Activated T-cell treated with anti-CD3 and anti-CD28 coated beads for 24 hours (primary cell): ENCODE measurements around the gene MATN1.
"Not testable (repeated sequence)": the region's sequence is repeated elsewhere in the genome, so short reads cannot be mapped to it uniquely, and the experiment has no call there.

Source experiments
- DNase-seq: peaks from one replicate; pipeline ENCODE4 v3.0.0-alpha.2; 2020; ENCODE audit warnings: low read depth

The MATN1 gene, protein sequence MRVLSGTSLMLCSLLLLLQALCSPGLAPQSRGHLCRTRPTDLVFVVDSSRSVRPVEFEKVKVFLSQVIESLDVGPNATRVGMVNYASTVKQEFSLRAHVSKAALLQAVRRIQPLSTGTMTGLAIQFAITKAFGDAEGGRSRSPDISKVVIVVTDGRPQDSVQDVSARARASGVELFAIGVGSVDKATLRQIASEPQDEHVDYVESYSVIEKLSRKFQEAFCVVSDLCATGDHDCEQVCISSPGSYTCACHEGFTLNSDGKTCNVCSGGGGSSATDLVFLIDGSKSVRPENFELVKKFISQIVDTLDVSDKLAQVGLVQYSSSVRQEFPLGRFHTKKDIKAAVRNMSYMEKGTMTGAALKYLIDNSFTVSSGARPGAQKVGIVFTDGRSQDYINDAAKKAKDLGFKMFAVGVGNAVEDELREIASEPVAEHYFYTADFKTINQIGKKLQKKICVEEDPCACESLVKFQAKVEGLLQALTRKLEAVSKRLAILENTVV

DNA sequence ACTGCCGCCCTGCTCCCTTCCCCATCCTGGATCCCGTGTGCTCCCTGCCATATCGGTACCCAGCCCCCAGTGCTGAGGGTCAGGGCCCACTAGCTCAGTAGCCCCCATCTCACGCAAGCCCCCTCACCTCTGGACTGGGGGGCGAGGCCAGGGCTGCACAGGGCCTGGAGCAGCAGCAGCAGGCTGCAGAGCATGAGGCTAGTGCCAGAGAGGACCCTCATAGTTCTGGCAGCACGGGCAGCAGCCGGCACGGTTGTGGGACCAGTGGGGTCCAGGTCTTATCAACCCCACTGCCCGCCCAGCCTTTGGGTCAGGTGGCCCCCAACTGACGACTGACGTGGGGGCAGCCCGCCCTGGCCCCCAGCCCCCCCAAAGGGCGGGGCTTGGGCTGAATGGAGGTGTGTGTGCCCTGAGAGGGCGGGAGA, at the start of gene MATN1:
Gene MATN1 (minus strand): TSS at position 255 of the 425 bp plus-strand sequence. CDS start 34 bp downstream, at position 221.
- DNase-seq, result no peak

DNA sequence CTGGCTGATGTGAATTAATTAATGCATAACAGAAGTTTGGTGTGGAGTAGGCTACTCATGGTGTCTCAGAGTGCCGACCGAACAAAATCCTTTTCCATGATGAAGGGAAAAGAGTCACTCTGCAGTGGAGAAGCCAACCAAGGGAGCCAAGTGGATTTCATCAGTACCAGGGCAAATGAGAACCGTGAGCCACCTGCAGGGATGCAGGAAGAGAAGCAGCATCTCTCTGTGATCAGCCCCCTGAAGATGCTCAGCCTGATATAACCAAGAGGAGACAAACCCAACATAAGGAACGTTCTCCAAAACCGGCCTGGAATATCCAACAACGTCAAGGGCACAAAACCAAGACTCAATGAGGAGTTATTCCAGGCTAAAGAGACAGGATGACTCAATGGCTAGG, 47.6 kb upstream of the MATN1 start:
- no peak for DNase-seq

DNA sequence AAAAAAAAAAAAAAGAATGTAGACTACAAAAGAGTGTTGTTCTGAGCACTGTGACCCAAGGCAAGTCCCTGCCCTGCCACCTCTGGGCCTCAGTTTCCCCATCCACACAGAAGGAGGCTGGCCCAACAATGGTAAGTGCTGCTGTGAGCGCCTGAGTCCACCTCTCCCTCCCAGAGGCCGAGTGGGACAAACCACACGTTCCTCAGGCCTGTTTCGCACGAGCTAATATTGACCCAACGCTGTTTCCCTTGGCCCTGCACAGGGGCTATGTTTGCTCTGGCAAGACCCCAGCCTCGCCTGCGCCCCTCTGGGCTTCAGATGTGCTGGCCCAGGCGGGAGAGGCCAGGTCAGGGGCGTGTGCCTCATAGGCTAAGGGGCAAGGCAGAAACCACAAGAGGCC, 46.8 kb upstream of the MATN1 start:
- DNase-seq, result no peak

DNA sequence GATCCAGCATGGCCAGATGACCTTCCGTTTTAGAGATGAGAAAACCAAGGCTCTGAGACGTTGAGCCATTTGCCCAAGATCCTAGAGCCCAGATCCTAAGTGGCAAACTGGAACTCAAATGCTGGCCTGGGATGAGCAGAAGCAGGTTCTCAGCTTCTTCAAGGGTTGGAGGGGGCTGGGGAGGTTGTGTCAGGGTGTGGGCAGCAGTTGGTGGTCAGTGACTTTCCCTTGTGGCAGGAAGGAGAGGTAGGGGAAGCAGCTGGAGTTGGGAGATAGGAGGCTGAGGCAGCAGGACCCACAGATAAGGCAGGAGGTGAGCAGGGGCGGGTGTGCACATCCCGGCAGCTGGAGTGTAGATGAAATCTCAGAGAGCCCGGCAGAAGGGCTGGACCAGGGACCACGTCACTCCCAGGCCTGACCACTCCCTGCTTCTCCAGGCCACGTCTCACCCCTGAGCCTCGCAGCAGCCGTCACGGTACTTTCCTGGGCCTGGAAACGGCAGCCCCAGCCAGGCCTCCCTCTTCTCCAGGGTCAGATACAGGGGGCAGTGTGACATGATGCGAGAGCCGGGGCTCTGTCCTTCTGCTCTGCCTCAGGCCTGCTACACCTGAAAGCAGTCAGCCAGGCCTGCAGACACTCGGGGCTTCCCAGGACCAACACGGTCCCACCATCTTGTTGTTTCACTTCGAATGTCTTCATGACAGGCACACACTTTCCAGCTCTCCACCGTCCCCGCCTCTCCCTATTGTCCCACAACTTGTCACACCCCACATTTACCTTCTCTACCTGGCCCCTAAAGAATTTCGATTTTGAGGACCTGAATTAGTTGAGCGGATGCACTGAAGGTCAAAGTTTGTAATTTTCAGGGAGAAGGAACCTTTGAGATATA, 45.7 kb upstream of the MATN1 start:
- DNase-seq, result no peak

DNA sequence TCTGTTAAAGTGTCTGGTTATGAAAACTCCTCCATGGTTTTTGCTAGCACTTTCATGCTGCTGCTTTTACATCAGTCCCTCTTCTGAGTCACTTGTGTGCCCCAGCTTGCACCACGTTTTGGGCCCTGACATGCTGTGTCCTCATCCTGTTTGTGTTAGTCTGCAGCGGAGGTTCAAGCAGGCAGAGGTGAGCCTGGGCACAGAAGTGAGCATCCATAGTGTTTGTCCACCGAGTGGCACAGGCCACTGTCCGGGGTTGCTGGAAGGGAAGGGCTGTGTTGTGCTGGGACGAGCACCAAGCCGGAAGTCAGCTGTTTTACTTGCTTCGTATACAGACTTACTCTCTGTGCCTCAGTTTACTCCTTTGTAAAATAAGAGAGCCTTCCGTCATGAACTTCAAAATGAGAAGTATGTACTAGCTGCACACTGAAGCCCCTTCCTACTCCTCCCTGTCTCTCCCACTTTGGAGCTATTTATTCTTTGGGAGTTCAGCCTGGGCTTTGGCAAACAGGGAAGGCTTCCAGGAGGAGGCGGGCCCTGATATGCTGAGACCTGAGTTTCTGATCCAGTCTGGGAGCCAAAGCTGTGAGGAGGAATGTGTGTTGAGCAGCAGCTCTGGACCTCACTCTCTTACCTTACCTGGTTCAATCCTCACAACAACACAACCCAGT, 44.9 kb upstream of the MATN1 start:
- DNase-seq, result no peak

DNA sequence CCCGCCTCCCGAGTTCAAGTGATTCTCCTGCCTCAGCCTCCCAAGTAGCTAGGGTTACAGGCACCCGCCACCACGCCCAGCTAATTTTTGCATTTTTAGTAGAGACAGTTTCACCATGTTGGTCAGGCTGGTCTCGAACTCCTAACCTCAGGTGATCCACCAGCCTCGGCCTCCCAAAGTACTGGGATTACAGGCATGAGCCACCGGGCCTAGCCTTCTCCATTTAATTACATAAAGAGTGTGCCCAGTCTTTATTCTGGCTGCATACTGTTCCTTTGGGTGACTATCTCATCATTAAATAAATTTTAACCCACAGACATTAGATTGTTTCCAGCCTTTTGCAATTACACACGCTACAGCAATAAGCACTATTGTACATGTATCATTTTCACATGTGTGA, 43.6 kb upstream of the MATN1 start:
- not testable (repeated sequence) for DNase-seq

DNA sequence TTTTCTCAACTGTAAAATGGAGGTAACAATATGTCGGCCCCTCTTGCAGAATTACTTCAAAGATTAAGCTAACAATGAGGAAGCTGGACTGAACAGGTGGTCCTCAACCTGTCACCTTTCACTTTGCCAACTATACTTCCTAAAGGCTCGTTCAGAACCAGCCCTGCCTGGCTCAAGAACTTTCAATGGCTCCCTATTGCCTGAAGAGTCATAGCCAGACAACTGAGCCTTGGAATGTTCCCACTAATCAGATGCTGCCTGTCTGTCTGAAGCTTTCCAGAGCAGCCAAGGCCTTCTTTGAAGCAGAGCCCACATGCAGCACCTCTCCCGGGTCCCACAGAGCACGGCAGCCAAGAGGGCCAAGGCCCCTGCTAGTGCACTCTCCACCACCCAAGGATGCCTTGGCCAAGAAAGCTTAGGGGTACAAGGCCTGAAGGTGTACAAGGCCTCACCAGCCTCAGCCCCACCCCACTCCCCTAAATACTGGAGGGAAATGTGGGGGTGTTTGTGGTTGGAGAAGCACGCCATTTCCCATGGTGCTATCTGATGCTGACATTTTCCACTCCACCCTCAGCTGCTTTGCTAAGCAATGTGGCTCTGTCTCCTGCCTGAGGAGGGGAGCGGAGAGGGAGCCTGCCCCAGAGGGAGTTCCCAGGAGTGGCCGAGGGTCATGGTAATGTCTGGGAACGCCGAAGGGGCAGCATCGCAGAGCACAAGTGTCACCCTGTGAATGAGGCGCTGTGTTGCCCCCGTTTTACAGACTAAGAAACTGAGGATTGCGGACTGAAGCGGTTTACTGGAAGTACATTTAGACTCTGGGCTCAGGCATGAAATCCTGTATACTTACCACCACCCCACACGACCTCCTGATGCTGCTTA, 42.4 kb upstream of the MATN1 start:
- no peak for DNase-seq

DNA sequence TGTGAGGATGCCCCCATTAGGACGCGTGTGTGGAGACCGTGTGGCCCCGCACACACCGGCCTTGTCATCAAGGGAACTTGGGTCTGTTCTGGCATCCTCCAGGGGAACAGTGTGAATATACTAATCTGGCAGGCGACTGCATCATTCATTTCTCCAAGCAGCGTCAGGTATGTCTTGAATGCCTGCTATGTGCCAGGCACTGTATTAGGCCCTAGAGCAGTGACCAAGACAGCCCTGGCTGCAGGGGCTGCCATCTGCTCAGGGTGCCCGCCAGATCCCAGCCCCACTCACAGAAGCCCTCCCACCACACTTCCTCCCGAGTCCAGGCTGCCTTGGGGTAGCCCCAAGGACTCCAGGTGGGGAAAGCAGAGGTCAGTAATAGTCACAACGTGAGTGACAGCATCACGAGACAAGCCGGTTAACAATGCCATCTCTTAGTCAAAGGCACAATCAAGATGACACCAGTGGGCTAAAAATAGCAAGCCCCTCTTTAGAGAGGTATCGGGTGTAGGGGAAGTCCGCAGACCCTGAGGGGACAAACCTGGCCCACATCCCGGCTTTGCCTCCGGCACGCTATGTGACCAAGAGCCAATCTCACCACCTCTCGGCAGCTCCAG, 41.7 kb upstream of the MATN1 start:
- DNase-seq, result no peak

DNA sequence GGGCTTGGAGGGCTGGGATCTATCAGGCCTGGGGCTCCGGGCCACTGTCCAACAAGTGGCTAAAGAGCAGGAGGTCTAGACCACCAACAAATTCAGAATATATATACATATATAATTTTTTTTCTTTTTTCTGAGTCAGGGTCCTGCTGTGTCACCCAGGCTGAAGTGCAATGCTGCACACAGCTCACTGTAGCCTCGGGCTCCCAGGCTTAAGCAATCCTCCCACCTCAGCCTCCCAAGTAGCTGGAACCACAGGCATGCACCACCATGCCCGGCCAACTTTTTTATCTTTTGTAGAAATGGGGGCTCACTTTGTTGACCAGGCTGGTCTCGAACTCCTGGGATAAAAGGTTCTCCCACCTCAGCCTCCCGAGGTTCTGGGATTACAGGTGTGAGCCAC, 41.0 kb upstream of the MATN1 start:
- DNase-seq, result no peak

DNA sequence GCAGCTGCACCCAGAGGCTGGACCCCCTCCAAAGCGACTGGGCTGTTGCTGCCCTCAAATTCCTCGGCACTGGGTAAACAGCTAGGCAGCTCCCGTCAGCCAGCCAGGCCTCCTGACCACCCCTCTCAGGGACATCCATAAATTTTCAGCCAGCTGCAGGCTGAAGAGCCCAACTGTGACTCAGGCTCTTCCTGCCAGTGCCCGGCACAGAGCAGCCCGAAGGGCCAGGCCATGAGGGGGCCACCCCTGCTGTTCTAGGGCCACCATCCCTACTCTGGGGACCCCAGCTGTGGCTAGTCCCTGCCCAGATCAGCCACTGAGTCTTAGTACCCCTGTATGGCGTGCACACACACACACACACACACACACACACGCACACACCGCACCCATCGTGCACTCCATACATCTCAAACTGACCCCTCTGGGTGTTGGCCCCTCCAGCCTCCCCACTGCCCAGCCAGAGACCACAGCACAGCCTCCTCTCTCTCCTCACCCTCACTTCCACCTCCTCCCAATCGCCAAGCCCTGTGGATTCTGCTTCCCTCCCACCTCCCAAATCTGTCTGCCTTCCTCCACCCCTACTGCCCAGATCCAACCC, 40.4 kb upstream of the MATN1 start:
- DNase-seq, result no peak

DNA sequence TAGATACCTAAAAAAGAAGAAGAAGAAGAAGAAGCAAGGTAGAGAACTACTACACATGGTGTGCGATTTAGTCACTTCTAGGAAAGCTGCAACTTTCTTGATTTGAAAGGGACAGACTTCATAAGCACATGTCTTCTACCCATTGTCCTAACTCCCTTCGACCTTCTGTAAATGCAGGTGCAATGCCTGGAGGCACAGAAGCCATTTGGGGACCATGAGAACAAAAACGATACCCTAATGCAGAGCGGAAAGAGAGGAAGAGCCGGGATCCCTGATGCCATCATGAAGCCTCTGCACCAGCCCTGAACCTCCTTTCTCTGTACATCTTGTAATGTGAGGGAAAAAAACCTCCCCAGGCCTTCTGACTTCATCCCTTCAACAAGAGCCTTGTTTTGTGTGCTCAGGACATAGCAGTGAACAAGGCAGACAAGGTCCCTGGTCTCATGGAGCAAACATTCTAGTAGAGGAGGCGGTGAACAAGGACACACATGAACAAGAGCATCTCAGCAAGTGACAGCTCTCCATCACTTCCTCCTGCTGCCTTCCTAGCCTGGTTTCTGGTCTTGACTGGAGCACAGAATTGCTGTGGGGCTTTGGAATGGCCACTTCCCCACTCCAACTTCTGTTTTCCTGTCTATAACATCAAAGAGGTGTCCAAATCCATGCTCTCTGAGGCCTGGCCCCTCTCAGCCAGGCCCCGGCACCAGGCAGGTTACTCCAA, 39.7 kb upstream of the MATN1 start:
- DNase-seq, result no peak

DNA sequence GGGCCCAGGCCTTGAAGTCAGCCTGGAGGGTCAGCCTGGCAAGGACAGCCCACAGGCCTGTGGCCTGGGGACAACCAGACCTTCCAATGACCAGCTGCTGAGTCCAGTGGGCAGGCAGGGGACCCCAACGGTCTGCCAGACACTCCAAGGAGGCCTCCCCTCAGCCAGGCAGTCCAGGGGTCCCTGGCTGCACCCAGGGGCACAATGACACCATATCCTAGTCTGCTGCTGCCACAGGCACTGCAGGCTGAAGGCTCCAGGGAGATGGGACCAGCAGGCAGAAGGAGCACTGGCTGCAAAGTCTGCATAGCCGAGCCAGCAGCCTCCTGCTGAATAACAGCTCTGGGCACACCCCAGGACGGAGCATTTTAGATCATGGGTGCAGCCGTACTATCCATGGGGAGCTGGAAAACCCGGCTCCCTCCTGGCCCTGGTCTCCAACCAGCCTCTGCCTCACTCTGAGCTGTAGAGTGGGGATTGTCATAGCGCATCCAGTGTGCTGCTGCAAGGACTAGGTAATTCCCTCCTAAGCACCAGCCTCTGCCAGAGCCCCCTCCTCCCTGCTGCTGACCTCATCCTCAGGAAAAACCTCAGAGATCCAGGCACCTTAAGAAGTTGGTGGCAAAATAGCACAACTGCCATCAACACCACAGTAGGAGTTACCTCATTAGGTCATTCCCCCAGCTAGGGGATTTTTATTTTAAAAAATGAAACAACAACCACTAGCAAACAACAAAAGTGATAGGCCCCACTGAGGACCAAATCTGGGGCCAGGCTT, 39.0 kb upstream of the MATN1 start:
- DNase-seq, result no peak

DNA sequence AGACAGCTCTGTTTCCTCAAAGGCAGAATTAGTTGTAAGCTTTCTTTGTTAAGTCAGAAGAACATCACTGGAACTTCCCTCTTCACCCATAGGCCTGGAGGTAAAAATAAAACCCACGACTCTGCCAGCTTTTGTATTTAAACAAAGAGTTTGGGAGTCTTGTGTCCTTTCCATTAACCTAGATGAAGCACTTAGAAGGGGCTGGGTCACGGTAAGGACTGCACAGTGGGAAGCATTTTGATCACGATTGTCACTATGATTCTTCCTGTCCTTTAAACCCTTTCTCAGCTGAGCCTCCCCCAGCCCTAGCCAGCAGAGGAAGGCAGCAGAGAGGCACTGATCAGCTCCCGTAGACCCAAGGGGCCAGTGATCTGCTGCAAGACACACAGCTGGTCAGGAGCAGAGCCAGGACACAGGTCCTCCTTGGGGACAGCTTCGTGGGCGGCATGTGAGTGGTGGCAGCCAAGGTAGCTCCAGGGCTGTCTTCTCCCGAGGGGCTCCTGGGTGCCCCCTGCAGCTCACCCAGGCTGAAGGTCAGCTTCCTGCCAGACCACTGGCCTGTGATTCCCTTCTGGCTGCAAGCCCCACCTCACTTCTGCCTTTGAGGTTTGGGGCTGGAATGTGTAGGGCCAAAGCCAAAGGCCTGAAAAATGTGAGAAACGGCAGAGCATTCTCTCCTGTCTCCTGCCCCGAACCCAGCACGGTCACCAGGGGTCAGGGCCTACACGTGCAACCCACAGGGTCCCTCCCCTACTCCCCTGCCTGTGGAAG, 38.2 kb upstream of the MATN1 start:
- no peak for DNase-seq

DNA sequence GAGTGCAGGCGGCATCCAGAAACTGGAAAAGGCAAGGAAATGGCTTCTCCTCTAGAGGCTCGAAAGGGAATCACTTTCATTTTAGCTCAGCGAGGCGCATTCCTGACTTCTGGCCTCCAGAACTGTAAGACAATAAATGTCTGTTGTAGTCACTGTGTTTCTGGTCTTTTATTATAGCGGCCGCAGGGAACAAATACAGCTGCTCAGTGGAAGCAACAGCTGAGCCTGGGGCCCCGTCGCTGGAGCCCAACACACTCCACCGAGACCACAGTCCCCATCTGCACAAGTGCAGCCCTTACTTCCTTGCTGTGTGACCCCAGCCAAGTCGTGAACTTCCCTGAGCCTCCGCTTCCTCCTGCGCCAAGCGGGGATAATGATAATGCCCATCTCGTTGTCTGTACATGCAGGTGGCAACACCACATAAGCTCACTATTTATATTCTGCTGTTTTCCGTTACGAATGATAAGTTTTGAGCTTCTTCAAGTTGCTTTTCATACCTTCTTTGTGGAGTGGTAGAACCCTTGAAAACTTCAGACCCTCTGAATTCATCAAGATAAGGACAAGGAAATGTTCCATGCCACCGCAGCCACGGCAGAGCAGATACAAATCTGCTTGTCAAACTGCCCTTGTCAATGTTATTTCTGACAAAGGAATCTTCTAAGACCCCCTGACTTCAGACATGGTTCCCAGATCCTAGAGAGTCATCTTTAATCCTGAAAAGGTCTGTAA, 37.4 kb upstream of the MATN1 start:
- no peak for DNase-seq

DNA sequence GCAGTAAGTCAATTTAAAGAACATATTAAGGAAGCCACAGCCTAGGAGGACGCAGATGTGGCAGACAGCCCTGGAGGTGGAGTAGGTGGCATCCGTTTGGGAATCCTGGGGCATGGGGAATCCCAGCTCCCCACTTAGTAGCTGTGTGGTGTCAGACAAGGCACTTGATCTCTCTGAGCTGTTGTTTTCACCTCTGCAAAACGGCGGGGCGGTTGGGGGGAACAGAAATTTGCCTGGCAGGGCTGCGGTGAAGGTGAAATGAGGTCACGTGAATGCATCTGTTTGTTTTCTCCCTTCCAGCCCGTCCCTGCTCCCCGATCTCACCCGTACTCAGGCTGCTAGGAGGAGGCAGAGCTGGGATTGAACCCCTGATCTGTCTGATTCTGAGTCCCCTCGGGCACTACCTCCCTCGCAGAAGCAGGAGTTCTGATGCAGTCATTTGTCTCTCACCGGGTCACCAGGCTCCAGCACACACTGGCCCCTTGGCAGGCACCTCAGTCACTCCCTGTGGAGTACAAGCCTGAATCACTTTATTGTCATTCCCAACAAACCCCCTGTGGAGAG, 36.4 kb upstream of the MATN1 start:
- DNase-seq, result no peak

DNA sequence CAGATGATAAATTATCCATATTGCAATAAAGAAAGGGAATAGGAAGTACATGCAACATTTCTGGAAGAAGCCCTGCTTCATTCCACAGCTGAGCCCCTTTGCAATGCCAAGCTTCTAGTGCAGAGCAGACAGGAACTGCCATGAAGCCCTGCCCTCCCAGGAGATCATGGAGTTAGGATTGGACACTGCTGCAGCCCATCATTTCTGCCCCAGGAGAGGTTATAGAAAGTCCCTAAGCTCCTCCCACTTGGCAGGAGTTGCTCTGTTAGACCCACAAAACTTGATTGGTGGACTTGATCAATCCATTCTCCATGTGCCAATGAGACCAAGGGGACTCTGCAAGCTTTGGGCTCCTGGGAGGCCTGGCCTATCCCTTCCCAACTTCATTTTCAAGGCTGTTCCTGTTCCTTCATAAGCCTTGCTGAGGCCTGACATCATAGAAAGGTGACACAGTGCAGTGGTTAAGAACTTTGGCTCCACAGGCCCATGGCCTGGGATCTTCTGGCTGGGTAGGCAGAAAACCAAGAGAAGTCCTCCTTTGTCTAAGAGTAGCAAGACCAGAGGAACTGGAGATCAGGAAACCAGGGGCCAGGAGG, 35.5 kb upstream of the MATN1 start:
- DNase-seq, result no peak
